B cell (primary cell): ENCODE data around the gene CRTC3.

ENCODE experiments used
- EZH2 ChIP-seq: IDR thresholded peaks from 2 replicates; pipeline ENCODE4 v1.6.1; 2012; ENCODE audit warnings: borderline replicate concordance, low read depth, mild to moderate bottlenecking, moderate library complexity, low read length; ENCODE audit not compliant: insufficient read depth, poor library complexity, severe bottlenecking
- TF ChIP-seq, protein P1 (sequence below): fragments of 200-600 bp; IDR thresholded peaks from one replicate; pipeline ENCODE4 v1.8.0; 2022; ENCODE audit warnings: antibody characterized with exemption, mild to moderate bottlenecking

DNA sequence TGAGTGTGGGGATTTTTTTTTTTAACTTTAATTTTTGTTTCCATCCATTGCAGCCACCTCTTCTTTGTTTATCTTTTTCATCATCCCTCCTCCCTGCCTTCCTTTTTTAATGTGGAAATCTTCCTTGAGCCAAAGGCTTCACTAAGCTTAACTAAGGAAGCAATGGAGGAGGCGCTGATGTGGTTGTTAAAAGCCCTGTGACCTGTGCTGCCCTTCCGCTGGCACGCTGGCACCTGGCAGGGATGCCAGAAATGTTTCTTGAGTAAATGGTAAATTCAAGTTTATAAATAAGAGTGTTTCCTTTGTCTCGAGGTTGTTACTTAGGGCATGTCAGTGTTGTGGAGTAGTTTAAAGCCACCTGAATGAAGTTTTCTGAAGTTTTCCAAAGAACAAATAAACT, 69.4 kb downstream of the CRTC3 start:
- TF ChIP-seq, protein P1, sequence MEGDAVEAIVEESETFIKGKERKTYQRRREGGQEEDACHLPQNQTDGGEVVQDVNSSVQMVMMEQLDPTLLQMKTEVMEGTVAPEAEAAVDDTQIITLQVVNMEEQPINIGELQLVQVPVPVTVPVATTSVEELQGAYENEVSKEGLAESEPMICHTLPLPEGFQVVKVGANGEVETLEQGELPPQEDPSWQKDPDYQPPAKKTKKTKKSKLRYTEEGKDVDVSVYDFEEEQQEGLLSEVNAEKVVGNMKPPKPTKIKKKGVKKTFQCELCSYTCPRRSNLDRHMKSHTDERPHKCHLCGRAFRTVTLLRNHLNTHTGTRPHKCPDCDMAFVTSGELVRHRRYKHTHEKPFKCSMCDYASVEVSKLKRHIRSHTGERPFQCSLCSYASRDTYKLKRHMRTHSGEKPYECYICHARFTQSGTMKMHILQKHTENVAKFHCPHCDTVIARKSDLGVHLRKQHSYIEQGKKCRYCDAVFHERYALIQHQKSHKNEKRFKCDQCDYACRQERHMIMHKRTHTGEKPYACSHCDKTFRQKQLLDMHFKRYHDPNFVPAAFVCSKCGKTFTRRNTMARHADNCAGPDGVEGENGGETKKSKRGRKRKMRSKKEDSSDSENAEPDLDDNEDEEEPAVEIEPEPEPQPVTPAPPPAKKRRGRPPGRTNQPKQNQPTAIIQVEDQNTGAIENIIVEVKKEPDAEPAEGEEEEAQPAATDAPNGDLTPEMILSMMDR = no peak
- no peak for TF ChIP-seq EZH2
